Gastroesophageal sphincter (tissue), 3 donors: ENCODE measurements around the gene SLC27A1.

Experiments
- POLR2A ChIP-seq, 2 donors: fragments of 450-650 bp; IDR thresholded peaks; one replicate each; pipeline ENCODE4 v1.6.1; 2017; ENCODE audit warnings: antibody characterized with exemption in 2 of 2, mild to moderate bottlenecking in 2 of 2, moderate library complexity in 1 of 2
- TF ChIP-seq, protein P1 (sequence below), 4 experiments: fragments of 200-600 bp in 2 of 4; fragments of 450-650 bp in 2 of 4; sonication (generic) in 1 of 4; IDR thresholded peaks; one replicate each; pipeline ENCODE4 v1.5.1; 2017 to 2019; ENCODE audit warnings: antibody characterized with exemption in 4 of 4, mild to moderate bottlenecking in 2 of 4, moderate library complexity in 2 of 4

GRCh38 chr19:17528610-17529009 is 58.3 kb downstream of the SLC27A1 start:
- TF ChIP-seq, protein P1, sequence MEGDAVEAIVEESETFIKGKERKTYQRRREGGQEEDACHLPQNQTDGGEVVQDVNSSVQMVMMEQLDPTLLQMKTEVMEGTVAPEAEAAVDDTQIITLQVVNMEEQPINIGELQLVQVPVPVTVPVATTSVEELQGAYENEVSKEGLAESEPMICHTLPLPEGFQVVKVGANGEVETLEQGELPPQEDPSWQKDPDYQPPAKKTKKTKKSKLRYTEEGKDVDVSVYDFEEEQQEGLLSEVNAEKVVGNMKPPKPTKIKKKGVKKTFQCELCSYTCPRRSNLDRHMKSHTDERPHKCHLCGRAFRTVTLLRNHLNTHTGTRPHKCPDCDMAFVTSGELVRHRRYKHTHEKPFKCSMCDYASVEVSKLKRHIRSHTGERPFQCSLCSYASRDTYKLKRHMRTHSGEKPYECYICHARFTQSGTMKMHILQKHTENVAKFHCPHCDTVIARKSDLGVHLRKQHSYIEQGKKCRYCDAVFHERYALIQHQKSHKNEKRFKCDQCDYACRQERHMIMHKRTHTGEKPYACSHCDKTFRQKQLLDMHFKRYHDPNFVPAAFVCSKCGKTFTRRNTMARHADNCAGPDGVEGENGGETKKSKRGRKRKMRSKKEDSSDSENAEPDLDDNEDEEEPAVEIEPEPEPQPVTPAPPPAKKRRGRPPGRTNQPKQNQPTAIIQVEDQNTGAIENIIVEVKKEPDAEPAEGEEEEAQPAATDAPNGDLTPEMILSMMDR (IDR thresholded peaks at IDR 0.05): no peak
- TF ChIP-seq POLR2A (IDR thresholded peaks at IDR 0.05): no peak
